ENCODE results near the gene ZFAND2A.
A peak's percentile ranks its signal among the peaks of the same experiment; 100 is the strongest.

Gene ZFAND2A

GRCh38 chr7:1175967-1176851 lies 16.2 kb upstream of the ZFAND2A start:
- DNase-seq (ENCODE audit: extremely low spot score) = peak; percentile 84
- TF ChIP-seq L3MBTL2 (conservative IDR thresholded peaks at IDR 0.05) (peak; percentile 10; the same call in 1 of the 2 replicates), ELF4 (IDR thresholded peaks at IDR 0.05) (no peak)
- ChIA-PET CTCF (interaction anchor here (0.5 to 2.8 kb wide), 17 partner anchors 10 to 304 kb away, joined by 3 to 21 read pairs (median 3); partner anchors contain the start of gene COX19), POLR2A (interaction anchor here (1.0 to 2.9 kb wide), 4 partner anchors 17 to 40 kb away, joined by 3 to 7 read pairs (median 4); partner anchors contain the start of gene ZFAND2A)

DNA sequence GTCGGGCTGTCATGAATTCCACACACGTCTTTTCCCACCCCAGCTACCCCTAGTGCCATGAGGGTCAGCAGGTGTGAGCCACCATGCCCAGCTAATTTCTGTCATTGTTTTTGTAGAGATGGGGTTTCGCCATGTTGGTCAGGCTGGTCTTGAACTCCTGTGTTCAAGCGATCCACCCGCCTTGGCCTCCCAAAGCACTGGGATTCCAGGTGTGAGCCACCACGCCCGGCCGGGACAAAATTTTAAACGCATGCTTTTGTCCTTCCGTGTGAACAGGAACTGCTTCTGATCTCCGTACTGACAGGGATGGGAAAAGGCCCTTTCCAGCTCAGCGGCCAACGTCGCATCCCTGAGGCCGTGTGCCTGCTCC lies 15.6 kb upstream of the ZFAND2A start:
- ChIA-PET CTCF (interaction anchor here (0.9 to 2.8 kb wide), 6 partner anchors 9 to 182 kb away, joined by 3 to 21 read pairs (median 5); no protein-coding TSS in a partner anchor), POLR2A (interaction anchor here (1.0 to 2.9 kb wide), 4 partner anchors 16 to 39 kb away, joined by 3 to 7 read pairs (median 4); partner anchors contain the start of gene ZFAND2A)
- DNase-seq (ENCODE audit: extremely low spot score) = no peak
- TF ChIP-seq CTBP1 (IDR thresholded peaks at IDR 0.05; ENCODE audit: borderline replicate concordance) = no peak
- no peak for TF ChIP-seq ELF4 (IDR thresholded peaks at IDR 0.05)
- TF ChIP-seq LEF1 (IDR thresholded peaks at IDR 0.05; ENCODE audit: borderline replicate concordance) = no peak
- TF ChIP-seq SUZ12 (IDR thresholded peaks at IDR 0.05) = no peak
- no peak for TF ChIP-seq ZNF384 (IDR thresholded peaks at IDR 0.05)
- no peak for TF ChIP-seq L3MBTL2 (conservative IDR thresholded peaks at IDR 0.05)
- no peak for TF ChIP-seq FOXA1 (IDR thresholded peaks at IDR 0.05)
- no peak for TF ChIP-seq HDGF (IDR thresholded peaks at IDR 0.05; ENCODE audit: borderline replicate concordance)
- TF ChIP-seq, protein P1, sequence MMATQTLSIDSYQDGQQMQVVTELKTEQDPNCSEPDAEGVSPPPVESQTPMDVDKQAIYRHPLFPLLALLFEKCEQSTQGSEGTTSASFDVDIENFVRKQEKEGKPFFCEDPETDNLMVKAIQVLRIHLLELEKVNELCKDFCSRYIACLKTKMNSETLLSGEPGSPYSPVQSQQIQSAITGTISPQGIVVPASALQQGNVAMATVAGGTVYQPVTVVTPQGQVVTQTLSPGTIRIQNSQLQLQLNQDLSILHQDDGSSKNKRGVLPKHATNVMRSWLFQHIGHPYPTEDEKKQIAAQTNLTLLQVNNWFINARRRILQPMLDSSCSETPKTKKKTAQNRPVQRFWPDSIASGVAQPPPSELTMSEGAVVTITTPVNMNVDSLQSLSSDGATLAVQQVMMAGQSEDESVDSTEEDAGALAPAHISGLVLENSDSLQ (IDR thresholded peaks at IDR 0.05) = no peak
- TF ChIP-seq BHLHE40 (IDR thresholded peaks at IDR 0.05; ENCODE audit: borderline replicate concordance) = no peak
- no peak for TF ChIP-seq ARNT (IDR thresholded peaks at IDR 0.05)
- no peak for TF ChIP-seq NFRKB (IDR thresholded peaks at IDR 0.05)
- no peak for TF ChIP-seq TARDBP (IDR thresholded peaks at IDR 0.05)
- TF ChIP-seq SP1 (IDR thresholded peaks at IDR 0.05) = no peak
- no peak for TF ChIP-seq FOXK2 (IDR thresholded peaks at IDR 0.05)
- TF ChIP-seq FOXM1 (IDR thresholded peaks at IDR 0.05; ENCODE audit: borderline replicate concordance) = no peak

- DNase-seq (ENCODE audit: extremely low spot score) = no peak
- ChIA-PET POLR2A (interaction anchor here (1.1 to 2.9 kb wide), 4 partner anchors 15 to 38 kb away, joined by 3 to 7 read pairs (median 3); partner anchors contain the start of gene ZFAND2A), CTCF (interaction anchor here (2.4 to 2.8 kb wide), 2 partner anchors 18 to 182 kb away, joined by 14 to 21 read pairs; no protein-coding TSS in a partner anchor)
- no peak for TF ChIP-seq CTBP1 (IDR thresholded peaks at IDR 0.05; ENCODE audit: borderline replicate concordance)
- no peak for TF ChIP-seq ZNF384 (IDR thresholded peaks at IDR 0.05)
- TF ChIP-seq ARNT (IDR thresholded peaks at IDR 0.05) = no peak
- no peak for TF ChIP-seq LEF1 (IDR thresholded peaks at IDR 0.05; ENCODE audit: borderline replicate concordance)
- no peak for TF ChIP-seq FOXM1 (IDR thresholded peaks at IDR 0.05; ENCODE audit: borderline replicate concordance)
- TF ChIP-seq, protein P1 (IDR thresholded peaks at IDR 0.05) = no peak
- no peak for TF ChIP-seq BHLHE40 (IDR thresholded peaks at IDR 0.05; ENCODE audit: borderline replicate concordance)
- no peak for TF ChIP-seq ELF4 (IDR thresholded peaks at IDR 0.05)
- no peak for TF ChIP-seq TARDBP (IDR thresholded peaks at IDR 0.05)
- TF ChIP-seq FOXK2 (IDR thresholded peaks at IDR 0.05) = no peak
- TF ChIP-seq HDGF (IDR thresholded peaks at IDR 0.05; ENCODE audit: borderline replicate concordance) = no peak
- TF ChIP-seq L3MBTL2 (conservative IDR thresholded peaks at IDR 0.05) = no peak
- TF ChIP-seq NFRKB (IDR thresholded peaks at IDR 0.05) = no peak
- TF ChIP-seq FOXA1 (IDR thresholded peaks at IDR 0.05) = no peak
- TF ChIP-seq SUZ12 (IDR thresholded peaks at IDR 0.05) = no peak
- no peak for TF ChIP-seq SP1 (IDR thresholded peaks at IDR 0.05)
Observed at GRCh38 chr7:1174881-1175596, 15.0 kb upstream of the ZFAND2A start.

- no peak for DNase-seq (ENCODE audit: extremely low spot score)
- ChIA-PET POLR2A (interaction anchor here (1.2 to 2.9 kb wide), 2 partner anchors 14 to 36 kb away, joined by 3 to 7 read pairs; partner anchors contain the start of gene ZFAND2A), CTCF (interaction anchor here (0.7 kb wide), 1 partner anchor 21 kb away, joined by 3 read pairs; no protein-coding TSS in a partner anchor)
- TF ChIP-seq SUZ12 (IDR thresholded peaks at IDR 0.05) = no peak
- no peak for TF ChIP-seq ARNT (IDR thresholded peaks at IDR 0.05)
- no peak for TF ChIP-seq HDGF (IDR thresholded peaks at IDR 0.05; ENCODE audit: borderline replicate concordance)
- TF ChIP-seq ZNF384 (IDR thresholded peaks at IDR 0.05) = no peak
- TF ChIP-seq CTBP1 (IDR thresholded peaks at IDR 0.05; ENCODE audit: borderline replicate concordance) = no peak
- TF ChIP-seq LEF1 (IDR thresholded peaks at IDR 0.05; ENCODE audit: borderline replicate concordance) = no peak
- no peak for TF ChIP-seq L3MBTL2 (conservative IDR thresholded peaks at IDR 0.05)
- no peak for TF ChIP-seq SP1 (IDR thresholded peaks at IDR 0.05)
- TF ChIP-seq, protein P1 (IDR thresholded peaks at IDR 0.05) = no peak
- no peak for TF ChIP-seq NFRKB (IDR thresholded peaks at IDR 0.05)
- no peak for TF ChIP-seq BHLHE40 (IDR thresholded peaks at IDR 0.05; ENCODE audit: borderline replicate concordance)
- no peak for TF ChIP-seq FOXA1 (IDR thresholded peaks at IDR 0.05)
- no peak for TF ChIP-seq ELF4 (IDR thresholded peaks at IDR 0.05)
- no peak for TF ChIP-seq FOXM1 (IDR thresholded peaks at IDR 0.05; ENCODE audit: borderline replicate concordance)
- TF ChIP-seq TARDBP (IDR thresholded peaks at IDR 0.05) = no peak
Observed at GRCh38 chr7:1174002-1174401, 14.0 kb upstream of the ZFAND2A start.

Data from HEK293T (cell line).